OCI-LY3 (cell line): ENCODE data around the gene SPATA17.

Source experiments
- H2AFZ ChIP-seq: fragments of 200-600, 300-600 bp; shearing (Covaris generic); 2 replicates; pipeline ENCODE4 v1.6.0; 2014; ENCODE audit warnings: antibody characterized with exemption, low read depth, low read length
- H3K27ac ChIP-seq: fragments of 200-600, 300-600 bp; sonication (generic); 2 replicates; pipeline ENCODE4 v1.5.1; 2014; ENCODE audit warnings: mild to moderate bottlenecking, low read length, moderate library complexity, mixed read lengths
- H3K27me3 ChIP-seq: fragments of 200-600, 300-600 bp; sonication (generic); 2 replicates; pipeline ENCODE4 v1.6.1; 2014; ENCODE audit warnings: low read depth, low read length, mixed read lengths
- H3K36me3 ChIP-seq: fragments of 200-600, 300-600 bp; sonication (generic); replicated peaks from 2 replicates; pipeline ENCODE3; 2014; ENCODE audit warnings: low read depth, low read length, mixed read lengths
- H3K4me1 ChIP-seq: fragments of 300-600, 200-600 bp; sonication (generic); 2 replicates; pipeline ENCODE4 v1.6.1; 2014; ENCODE audit warnings: low read length, mixed read lengths
- H3K4me2 ChIP-seq: fragments of 200-600, 300-600 bp; sonication (generic); 2 replicates; pipeline ENCODE4 v1.6.1; 2014; ENCODE audit warnings: low read length, mixed read lengths
- H3K4me3 ChIP-seq: fragments of 300-600, 200-600 bp; sonication (generic); 2 replicates; pipeline ENCODE4 v1.5.1; 2014; ENCODE audit warnings: antibody characterized with exemption, mild to moderate bottlenecking, low read length, moderate library complexity
- H3K79me2 ChIP-seq: fragments of 300-600, 200-600 bp; shearing (Covaris generic); 2 replicates; pipeline ENCODE4 v1.6.1; 2014; ENCODE audit warnings: mild to moderate bottlenecking, low read length, mixed read lengths
- H3K9ac ChIP-seq: fragments of 300-600, 200-600 bp; shearing (Covaris generic); 2 replicates; pipeline ENCODE4 v1.6.0; 2014; ENCODE audit warnings: mild to moderate bottlenecking, low read length, moderate library complexity
- H3K9me3 ChIP-seq: fragments of 200-600, 300-600 bp; shearing (Covaris generic); 2 replicates; pipeline ENCODE4 v1.6.1; 2014; ENCODE audit warnings: low read length, mixed read lengths; ENCODE audit not compliant: insufficient read depth
- H4K20me1 ChIP-seq: fragments of 200-600, 300-600 bp; sonication (generic); 2 replicates; pipeline ENCODE4 v1.6.1; 2016; ENCODE audit warnings: low read length, mixed read lengths; ENCODE audit not compliant: insufficient read depth
- CTCF ChIP-seq: fragments of 200-600, 300-600 bp; sonication (generic); IDR thresholded peaks from 2 replicates; pipeline ENCODE4 v1.5.1; 2014; ENCODE audit warnings: antibody characterized with exemption, low read length, low read depth
- EZH2phosphoT487 ChIP-seq: fragments of 200-600 bp; shearing (Covaris generic); IDR thresholded peaks from 2 replicates; pipeline ENCODE4 v1.6.1; 2018; ENCODE audit warnings: antibody characterized with exemption, mixed run types, low read depth

SPATA17 gene

GRCh38 chr1:217769768-217770167 lies 138.6 kb downstream of the SPATA17 start:
- Histone ChIP-seq H4K20me1 (no peaks in the 10 kb centered on the region), H3K4me3 (no peak overlapping the region)

GRCh38 chr1:217770918-217771317 lies 139.8 kb downstream of the SPATA17 start:
- Histone ChIP-seq H3K27me3 (no peaks in the 10 kb centered on the region), H3K27ac (no peak overlapping the region), H4K20me1 (no peaks in the 10 kb centered on the region), H3K9ac (no peak overlapping the region), H3K9me3 (no peaks in the 10 kb centered on the region), H3K4me3 (no peak overlapping the region), H3K4me2 (no peak overlapping the region), H3K4me1 (no peaks in the 10 kb centered on the region), H3K36me3 (no peaks in the 10 kb centered on the region), H2AFZ (no peak overlapping the region), H3K79me2 (no peaks in the 10 kb centered on the region)
- TF ChIP-seq CTCF: no peak
- TF ChIP-seq EZH2phosphoT487: no peak

More at GRCh38 chr1:217769768-217770167, 138.6 kb downstream of the SPATA17 start:
- H3K9ac ChIP-seq: no peak overlapping the region
- no peaks in the 10 kb centered on the region for H3K4me1 ChIP-seq
- H3K36me3 ChIP-seq: no peaks in the 10 kb centered on the region
- H2AFZ ChIP-seq: no peak overlapping the region
- no peaks in the 10 kb centered on the region for H3K27me3 ChIP-seq
- H3K4me2 ChIP-seq: no peak overlapping the region
- TF ChIP-seq CTCF: no peak
- TF ChIP-seq EZH2phosphoT487: no peak
- H3K9me3 ChIP-seq: no peaks in the 10 kb centered on the region
- no peak overlapping the region for H3K27ac ChIP-seq
- no peaks in the 10 kb centered on the region for H3K79me2 ChIP-seq

- TF ChIP-seq EZH2phosphoT487: no peak
- no peak for TF ChIP-seq CTCF
- Histone ChIP-seq H3K9ac (no peak overlapping the region), H3K27ac (no peak overlapping the region)
Measured at GRCh38 chr1:217776693-217777092, 145.5 kb downstream of the SPATA17 start.

GRCh38 chr1:217781056-217781455 lies 149.9 kb downstream of the SPATA17 start:
- no peak overlapping the region for H3K9ac ChIP-seq
- no peak overlapping the region for H2AFZ ChIP-seq
- H3K79me2 ChIP-seq: no peaks in the 10 kb centered on the region
- no peaks in the 10 kb centered on the region for H3K9me3 ChIP-seq
- TF ChIP-seq CTCF (no peak), EZH2phosphoT487 (no peak)
- no peak overlapping the region for H3K4me2 ChIP-seq
- H3K36me3 ChIP-seq: no peaks in the 10 kb centered on the region
- no peak overlapping the region for H3K4me3 ChIP-seq
- H3K4me1 ChIP-seq: no peaks in the 10 kb centered on the region
- no peaks in the 10 kb centered on the region for H4K20me1 ChIP-seq
- H3K27me3 ChIP-seq: no peaks in the 10 kb centered on the region
- no peak overlapping the region for H3K27ac ChIP-seq

More at GRCh38 chr1:217776693-217777092, 145.5 kb downstream of the SPATA17 start:
- H3K4me2 ChIP-seq: no peak overlapping the region
- H3K79me2 ChIP-seq: no peaks in the 10 kb centered on the region
- no peak overlapping the region for H3K4me3 ChIP-seq
- H3K4me1 ChIP-seq: no peaks in the 10 kb centered on the region
- no peak overlapping the region for H2AFZ ChIP-seq
- H3K36me3 ChIP-seq: no peaks in the 10 kb centered on the region
- H4K20me1 ChIP-seq: no peaks in the 10 kb centered on the region
- H3K27me3 ChIP-seq: no peaks in the 10 kb centered on the region
- no peaks in the 10 kb centered on the region for H3K9me3 ChIP-seq
